K562 (cell line): ENCODE measurements around the gene BCL2L13. TPM values are rescaled to one million over a fixed set of nuclear protein-coding genes. Genes with fewer than 3 reads are reported as not detected.
A peak's percentile ranks its signal among the peaks of the same experiment; 100 is the strongest.

Experiments
- CLOCK ChIP-seq: fragments of 250-450 bp; sonication (Bioruptor Pico); IDR thresholded peaks from 2 replicates; pipeline ENCODE4 v1.4.0; 2020; ENCODE audit warnings: mild to moderate bottlenecking, moderate library complexity, borderline replicate concordance
- DEAF1 ChIP-seq: fragments of 450-650 bp; formaldehyde crosslinking; IDR thresholded peaks from 2 replicates; pipeline ENCODE4 v1.4.0; 2020; ENCODE audit warnings: mild to moderate bottlenecking, moderate library complexity
- GTF2E2 ChIP-seq: fragments of 200-800 bp; sonication (Bioruptor generic); IDR thresholded peaks from 2 replicates; pipeline ENCODE4 v1.6.1; 2016; ENCODE audit warnings: missing genetic modification characterization, missing compliant biosample characterization
- HCFC1 ChIP-seq: IDR thresholded peaks from 2 replicates; pipeline ENCODE4 v1.6.1; 2012; ENCODE audit warnings: low read depth, low read length, improper control_type of control experiment
- KDM1A ChIP-seq, 2 experiments: fragments of 450-650 bp; IDR thresholded peaks; 2 replicates each; pipeline ENCODE4 v1.6.1; 2016; ENCODE audit warnings: mild to moderate bottlenecking in 2 of 2
- KLF16 ChIP-seq: IDR thresholded peaks from 2 replicates; pipeline ENCODE4 v1.6.1; 2016; ENCODE audit warnings: antibody characterized with exemption
- NFYB ChIP-seq: IDR thresholded peaks from 2 replicates; pipeline ENCODE4 v1.6.1; 2011; ENCODE audit warnings: mild to moderate bottlenecking, moderate library complexity; ENCODE audit not compliant: insufficient read length; ENCODE audit errors: extremely low read depth
- RAD51 ChIP-seq: fragments of 450-650 bp; IDR thresholded peaks from 2 replicates; pipeline ENCODE4 v1.7.1; 2016; ENCODE audit warnings: low read depth, mild to moderate bottlenecking, borderline replicate concordance
- SIN3A ChIP-seq, 2 experiments: fragments of 150-350 bp in 1 of 2; IDR thresholded peaks; 2 replicates each; pipeline ENCODE4 v1.6.1; 2011 to 2016; ENCODE audit warnings: borderline replicate concordance in 2 of 2, low read depth in 2 of 2, low read length in 2 of 2, mild to moderate bottlenecking in 2 of 2, moderate library complexity in 2 of 2; ENCODE audit not compliant: control insufficient read depth in 1 of 2
- VEZF1 ChIP-seq: fragments of 200-800 bp; sonication (Bioruptor generic); IDR thresholded peaks from 2 replicates; pipeline ENCODE4 v1.6.1; 2017; ENCODE audit warnings: missing genetic modification characterization, missing compliant biosample characterization
- ZBTB17 ChIP-seq: fragments of 450-650 bp; formaldehyde crosslinking; IDR thresholded peaks from 2 replicates; pipeline ENCODE4 v1.4.0; 2020; ENCODE audit warnings: mild to moderate bottlenecking
- ZBTB5 ChIP-seq: fragments of 450-650 bp; IDR thresholded peaks from 2 replicates; pipeline ENCODE4 v1.6.1; 2017; ENCODE audit warnings: antibody characterized with exemption
- ZFP91 ChIP-seq: sonication (generic); formaldehyde crosslinking; IDR thresholded peaks from 2 replicates; pipeline ENCODE4 v1.8.0; 2022; ENCODE audit warnings: mild to moderate bottlenecking, missing genetic modification reagents
- ZNF347 ChIP-seq: fragments of 450-650 bp; formaldehyde crosslinking; IDR thresholded peaks from 2 replicates; pipeline ENCODE4 v1.4.0; 2020; ENCODE audit warnings: low read depth, mild to moderate bottlenecking, moderate library complexity
- ZNF583 ChIP-seq: fragments of 250-450 bp; sonication (Bioruptor Pico); IDR thresholded peaks from 2 replicates; pipeline ENCODE4 v1.4.0; 2020
- ZNF707 ChIP-seq: fragments of 250-450 bp; sonication (Bioruptor Pico); conservative IDR thresholded peaks from 2 replicates; pipeline ENCODE4 v1.8.0; 2022; ENCODE audit warnings: inconsistent platforms, mild to moderate bottlenecking, moderate library complexity
- polyA plus RNA-seq, 8 experiments: library from polyadenylated mRNA; depleted of rRNA in 4 of 8; stranded (reverse) in 5 of 8; unstranded in 3 of 8; fragments of >200 nt; fragmentation: Nextera tagmentation in 2 of 8; fragmentation: Illumina TruSeq in 1 of 8; extraction: Ambion mirVana in 2 of 8; extraction: Trizol in 1 of 8; gene quantifications; 2 replicates each; pipeline versions ENCODE4 v1.2.1 to v1.2.3, GENCODE V29; 2011 to 2014; ENCODE audit warnings: inconsistent platforms in 1 of 8, missing spikeins in 1 of 8
- total RNA-seq, 7 experiments: library from RNA; depleted of rRNA in 6 of 7; stranded (reverse); fragments of >200 nt in 6 of 7; fragmentation: Illumina TruSeq in 2 of 7; extraction: Trizol in 2 of 7; gene quantifications; 2 replicates each; pipeline versions ENCODE4 v1.2.1 to v1.2.3, GENCODE V29; 2011 to 2021; ENCODE audit warnings: low replicate concordance in 1 of 7

The BCL2L13 gene
- total and polyA plus RNA-seq, 9 of the 15 experiments (the other 6 are each of a cell fraction or from before 2014, with no cell fraction given), result 41.5 to 63.4 (median 56.5) TPM

- TF ChIP-seq ZBTB5, result 0 out of 2 replicates have a peak, but pooled peaks have one; percentile 11
- TF ChIP-seq ZFP91, result no peak
- no peak; the same call in 1 of the 2 replicates for TF ChIP-seq ZNF583
- no peak for TF ChIP-seq RAD51
- TF ChIP-seq ZNF707, result no peak
- no peak for TF ChIP-seq ZNF347 (CRISPR knock-in tag)
- no peak for TF ChIP-seq NFYB
- TF ChIP-seq CLOCK (CRISPR knock-in tag), result no peak
- peak; percentile 25; the same call in 1 of the 2 replicates for TF ChIP-seq ZBTB17 (CRISPR knock-in tag)
- TF ChIP-seq KLF16, result no peak; the same call in 1 of the 2 replicates
- TF ChIP-seq HCFC1, result peak; percentile 67
- no peak for TF ChIP-seq KDM1A (IDR thresholded peaks at IDR 0.05)
- TF ChIP-seq SIN3A (IDR thresholded peaks at IDR 0.05; ENCODE audit: borderline replicate concordance in 2 of 2, control insufficient read depth in 1 of 2, low read depth in 2 of 2, low read length in 2 of 2), result peak; percentile 47 to 53; a peak in 2 of 4 replicates
- peak; percentile 99 for TF ChIP-seq GTF2E2 (tag)
- no peak; the same call in 1 of the 2 replicates for TF ChIP-seq VEZF1
- no peak for TF ChIP-seq DEAF1 (CRISPR knock-in tag)
These were observed at the start of gene BCL2L13 (continued) for GRCh38 chr22:17638432-17639246.
